Thyroid gland (tissue), 4 donors: ENCODE results near the gene DDX25. TPM values are rescaled to one million over a fixed set of nuclear protein-coding genes. Genes with fewer than 3 reads are reported as not detected.

ENCODE experiments used
- DNase-seq, 2 donors: peaks; one replicate each; pipeline ENCODE4 v3.0.0-alpha.2; 2019
- H3K27ac ChIP-seq, 3 donors: fragments of 200-600 bp; sonication (generic); 1 replicate in 2 of 3; 2 replicates in 1 of 3; pipeline ENCODE4 v1.5.1; 2016 to 2019; ENCODE audit warnings: mild to moderate bottlenecking in 1 of 3, moderate library complexity in 1 of 3
- H3K27me3 ChIP-seq: fragments of 200-600 bp; sonication (generic); one replicate; pipeline ENCODE4 v1.5.1; 2019
- H3K36me3 ChIP-seq, 2 donors: fragments of 200-600 bp; sonication (generic); one replicate each; pipeline ENCODE4 v1.5.1; 2016 to 2019
- H3K4me1 ChIP-seq, 2 donors: fragments of 200-600 bp; sonication (generic); one replicate each; pipeline ENCODE4 v1.5.1; 2017 to 2019
- H3K4me3 ChIP-seq, 3 donors: fragments of 200-600 bp; sonication (generic); replicated peaks in 1 of 3; 1 replicate in 2 of 3; 2 replicates in 1 of 3; pipeline ENCODE4 v1.5.1; 2016; ENCODE audit warnings: mild to moderate bottlenecking in 1 of 3
- H3K9me3 ChIP-seq: fragments of 200-600 bp; sonication (generic); one replicate; pipeline ENCODE4 v1.5.1; 2017
- CTCF ChIP-seq, 6 experiments: fragments of 200-600 bp in 3 of 6; fragments of 450-650 bp in 3 of 6; sonication (generic) in 3 of 6; IDR thresholded peaks; one replicate each; pipeline ENCODE4 v1.5.1; 2016 to 2019; ENCODE audit warnings: antibody characterized with exemption in 6 of 6, mild to moderate bottlenecking in 2 of 6, inconsistent platforms in 1 of 6, moderate library complexity in 1 of 6
- POLR2A ChIP-seq, 2 donors: fragments of 450-650 bp; IDR thresholded peaks; one replicate each; pipeline ENCODE4 v1.6.1; 2017; ENCODE audit warnings: antibody characterized with exemption in 2 of 2, mild to moderate bottlenecking in 2 of 2, moderate library complexity in 1 of 2
- WGBS, 2 donors: methylation state at CpG; one replicate each; pipeline ENCODE4 v1.1.5; 2017; 5-methylcytosine and 5-hydroxymethylcytosine counted together
- intact Hi-C: fragments of 100-400 bp; cut with DNase I; formaldehyde crosslinking; loops from one replicate; pipeline ENCODE4 v1.15.1; 2023
- total RNA-seq, 4 donors: library from RNA; depleted of rRNA; stranded (reverse); fragments of >200 nt; gene quantifications; one replicate each; pipeline ENCODE4 v1.2.3, GENCODE V29; 2016

Gene DDX25
- total RNA-seq, 4 donors from 2014 or later, result 1.6 to 3.8 (median 1.9) TPM

GRCh38 chr11:125952559-125952958, 48.3 kb downstream of the DDX25 start:
- H3K9me3 ChIP-seq, result no peaks in the 10 kb centered on the region
- peaks cover 0 to 10% of the 10 kb centered on the region in 2 donors for H3K36me3 ChIP-seq
- WGBS, 2 donors, result 72 to 91% methylated on average over 2 of the region's 2 CpGs
- TF ChIP-seq CTCF (IDR thresholded peaks at IDR 0.05) (no peak), POLR2A (IDR thresholded peaks at IDR 0.05) (no peak)
- no peaks in the 10 kb centered on the region for H3K27me3 ChIP-seq
- no peak for DNase-seq
- intact Hi-C loops, result no loop called here
- H3K27ac ChIP-seq, result no peak overlapping the region
- no peak overlapping the region for H3K4me3 ChIP-seq
- H3K4me1 ChIP-seq, result peaks cover 0 to 18% of the 10 kb centered on the region in 2 donors

GRCh38 chr11:125952973-125953372, 48.7 kb downstream of the DDX25 start:
- no peak overlapping the region for H3K27ac ChIP-seq
- intact Hi-C loops, result no loop called here
- DNase-seq, result peak; percentile 31 to 43

GRCh38 chr11:125953401-125953935, 49.2 kb downstream of the DDX25 start:
- Histone ChIP-seq H3K4me1 (peaks cover 0 to 18% of the 10 kb centered on the region in 2 donors), H3K9me3 (no peaks in the 10 kb centered on the region), H3K27ac (no peak overlapping the region), H3K4me3 (no peak overlapping the region), H3K27me3 (no peaks in the 10 kb centered on the region), H3K36me3 (peaks cover 0 to 16% of the 10 kb centered on the region in 2 donors)
- no peak for TF ChIP-seq CTCF (IDR thresholded peaks at IDR 0.05)
- TF ChIP-seq POLR2A (IDR thresholded peaks at IDR 0.05), result no peak
- 87 to 91% methylated on average over 20 of the region's 20 CpGs for WGBS, 2 donors
- intact Hi-C loops, result no loop called here
- no peak for DNase-seq

More at GRCh38 chr11:125952973-125953372, 48.7 kb downstream of the DDX25 start:
- H3K4me1 ChIP-seq, result peaks cover 0 to 18% of the 10 kb centered on the region in 2 donors
- no peaks in the 10 kb centered on the region for H3K9me3 ChIP-seq
- peaks cover 0 to 14% of the 10 kb centered on the region in 2 donors for H3K36me3 ChIP-seq
- H3K4me3 ChIP-seq, result no peak overlapping the region
- no peaks in the 10 kb centered on the region for H3K27me3 ChIP-seq
- no peak for TF ChIP-seq POLR2A (IDR thresholded peaks at IDR 0.05)
- no peak for TF ChIP-seq CTCF (IDR thresholded peaks at IDR 0.05)
- 62 to 73% methylated on average over 7 of the region's 7 CpGs for WGBS, 2 donors

DNA sequence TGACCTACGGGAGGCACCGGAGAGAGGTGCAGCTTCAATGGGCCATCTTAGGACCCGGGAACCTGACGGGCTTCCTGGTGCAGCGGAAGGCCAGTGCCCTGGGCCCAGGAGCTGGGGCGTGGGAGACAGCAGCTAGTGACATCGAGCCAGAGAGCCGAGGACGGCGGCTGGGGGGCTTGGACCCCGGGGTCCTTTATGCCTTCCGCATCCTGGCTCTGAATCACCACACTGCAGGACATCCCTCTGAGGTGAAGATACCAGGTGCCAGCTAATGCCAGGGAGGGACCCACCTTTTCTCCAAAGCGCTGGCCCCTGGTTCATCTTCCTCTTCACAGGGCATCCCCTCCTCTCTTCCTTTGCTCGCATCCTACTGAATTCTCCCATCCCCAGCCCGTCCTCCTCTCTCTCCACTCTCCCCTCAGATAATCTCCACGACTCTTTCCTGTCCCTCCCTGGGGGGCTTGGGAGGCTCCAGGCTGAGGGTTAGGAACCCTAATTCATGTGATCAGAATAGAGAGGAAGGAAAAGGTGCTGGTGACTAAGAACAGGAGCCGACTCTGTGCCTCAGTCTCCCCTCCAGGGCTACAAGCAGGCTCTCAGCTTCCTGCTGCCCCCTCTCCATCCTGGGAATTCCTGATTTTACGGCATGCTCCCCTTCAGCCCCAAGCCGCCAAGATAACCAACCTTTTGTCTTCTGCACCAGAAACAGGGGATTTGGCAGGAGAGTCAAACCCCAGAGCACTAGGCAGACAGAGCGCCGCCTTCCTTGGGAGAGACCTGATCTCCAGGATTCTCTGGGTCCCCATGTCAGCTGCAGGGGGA, 50.0 kb downstream of the DDX25 start:
- H3K27me3 ChIP-seq, result no peaks in the 10 kb centered on the region
- H3K4me1 ChIP-seq, result peaks cover 7 to 22% of the 10 kb centered on the region in 2 donors
- H3K36me3 ChIP-seq, result peaks cover 0 to 16% of the 10 kb centered on the region in 2 donors
- WGBS, 2 donors, result 95 to 97% methylated on average over 18 to 21 of the region's 21 CpGs
- TF ChIP-seq CTCF (IDR thresholded peaks at IDR 0.05), result no peak
- no peak for TF ChIP-seq POLR2A (IDR thresholded peaks at IDR 0.05)
- no peak for DNase-seq
- H3K27ac ChIP-seq, result no peak overlapping the region
- H3K4me3 ChIP-seq, result no peak overlapping the region
- H3K9me3 ChIP-seq, result no peaks in the 10 kb centered on the region
- intact Hi-C loops, result no loop called here
